NCI-H510A treated with DMSO at 0.1 percent for 48 hours (cell line): ENCODE data around the gene TMPRSS2.
"Not testable (repeated sequence)": the region's sequence is repeated elsewhere in the genome, so short reads cannot be mapped to it uniquely, and the experiment has no call there.

ENCODE experiments used
- DNase-seq: peaks from one replicate; lab custom pipeline; 2025; lab: John Stamatoyannopoulos, UW

Gene TMPRSS2

DNA sequence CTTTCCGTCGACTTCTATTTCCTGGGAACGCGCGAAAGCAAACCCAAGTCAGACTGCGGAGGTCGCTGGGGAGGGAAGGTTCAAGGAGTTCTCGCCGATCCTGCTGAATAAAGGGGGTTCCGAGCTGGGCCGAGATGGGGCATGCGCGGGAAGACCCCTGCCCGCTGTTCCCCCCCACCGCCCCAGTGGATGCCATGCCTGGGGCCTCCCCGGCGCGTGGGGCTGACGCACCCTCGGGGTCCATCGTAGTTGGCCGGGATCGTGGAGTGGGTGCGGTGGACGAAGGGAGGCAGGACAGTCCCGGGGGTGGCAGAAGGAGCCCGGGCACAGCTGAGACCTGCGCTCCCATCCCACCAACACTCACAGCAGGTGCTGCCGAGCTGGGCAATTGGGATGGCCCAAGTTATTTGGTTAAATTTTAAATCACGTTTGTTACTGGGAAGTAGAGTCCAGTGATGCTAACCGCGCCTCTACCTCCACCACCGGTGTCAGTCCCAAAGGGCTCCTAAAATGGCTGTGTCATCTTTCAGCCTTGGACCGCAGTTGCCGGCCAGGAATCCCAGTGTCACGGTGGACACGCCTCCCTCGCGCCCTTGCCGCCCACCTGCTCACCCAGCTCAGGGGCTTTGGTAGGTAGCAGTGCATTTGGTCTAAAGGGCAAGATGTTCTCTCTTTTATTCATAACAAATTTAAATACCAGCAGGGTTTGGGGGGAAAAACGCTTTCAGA lies 81.1 kb downstream of the TMPRSS2 start:
- DNase-seq, result no peak

DNA sequence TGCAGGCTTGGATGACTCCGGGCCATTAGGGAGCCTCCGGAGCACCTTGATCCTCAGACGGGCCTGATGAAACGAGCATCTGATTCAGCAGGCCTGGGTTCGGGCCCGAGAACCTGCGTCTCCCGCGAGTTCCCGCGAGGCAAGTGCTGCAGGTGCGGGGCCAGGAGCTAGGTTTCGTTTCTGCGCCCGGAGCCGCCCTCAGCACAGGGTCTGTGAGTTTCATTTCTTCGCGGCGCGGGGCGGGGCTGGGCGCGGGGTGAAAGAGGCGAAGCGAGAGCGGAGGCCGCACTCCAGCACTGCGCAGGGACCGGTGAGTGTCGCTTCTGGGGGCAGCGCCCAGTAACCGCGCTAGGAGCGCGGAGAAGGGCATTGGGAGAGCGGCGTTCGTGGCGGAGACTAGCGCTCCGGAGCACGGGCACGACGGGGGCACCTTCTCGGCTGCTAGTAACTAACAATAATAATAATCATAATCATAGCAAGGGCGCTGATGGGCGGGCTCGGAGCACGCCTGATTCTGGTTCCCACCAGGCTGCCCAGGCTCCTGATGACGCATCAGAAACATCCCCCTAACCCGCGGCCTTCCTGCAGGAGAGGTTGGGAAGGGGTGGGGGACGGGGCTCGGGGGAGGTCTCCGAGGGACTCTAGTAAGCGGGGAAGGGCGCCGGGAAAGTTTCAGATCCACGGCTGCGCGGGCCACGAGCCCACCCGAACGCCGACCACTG lies 81.8 kb downstream of the TMPRSS2 start, which contains the start of gene MX1:
MX1 (plus strand) TSS at position 286 of the 722 bp plus-strand sequence. CDS start 5,832 bp downstream, outside the sequence.
- DNase-seq, result no peak

DNA sequence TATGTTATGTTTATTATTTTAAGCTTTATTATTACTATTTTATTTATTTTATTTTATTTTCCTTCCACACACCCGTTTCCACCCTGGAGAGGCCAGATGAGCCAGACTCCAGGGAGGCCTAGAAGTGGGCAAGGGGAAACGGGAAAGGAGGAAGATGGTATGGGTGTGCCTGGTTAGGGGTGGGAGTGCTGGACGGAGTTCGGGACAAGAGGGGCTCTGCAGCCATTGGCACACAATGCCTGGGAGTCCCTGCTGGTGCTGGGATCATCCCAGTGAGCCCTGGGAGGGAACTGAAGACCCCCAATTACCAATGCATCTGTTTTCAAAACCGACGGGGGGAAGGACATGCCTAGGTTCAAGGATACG lies 82.4 kb downstream of the TMPRSS2 start:
- DNase-seq, result no peak

DNA sequence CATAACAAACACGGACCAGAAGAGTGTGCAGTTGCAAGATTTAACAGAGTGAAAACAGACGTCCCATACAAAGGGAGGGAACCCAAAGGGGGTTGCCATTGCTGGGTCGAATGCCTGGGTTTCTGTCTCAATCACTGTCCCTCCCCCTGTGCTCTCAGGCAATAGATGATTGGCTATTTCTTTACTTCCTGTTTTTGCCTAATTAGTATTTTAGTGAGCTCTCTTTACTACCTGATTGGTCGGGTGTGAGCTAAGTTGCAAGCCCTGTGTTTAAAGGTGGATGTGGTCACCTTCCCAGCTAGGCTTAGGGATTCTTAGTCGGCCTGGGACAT lies 84.7 kb downstream of the TMPRSS2 start:
- DNase-seq, result not testable (repeated sequence)

DNA sequence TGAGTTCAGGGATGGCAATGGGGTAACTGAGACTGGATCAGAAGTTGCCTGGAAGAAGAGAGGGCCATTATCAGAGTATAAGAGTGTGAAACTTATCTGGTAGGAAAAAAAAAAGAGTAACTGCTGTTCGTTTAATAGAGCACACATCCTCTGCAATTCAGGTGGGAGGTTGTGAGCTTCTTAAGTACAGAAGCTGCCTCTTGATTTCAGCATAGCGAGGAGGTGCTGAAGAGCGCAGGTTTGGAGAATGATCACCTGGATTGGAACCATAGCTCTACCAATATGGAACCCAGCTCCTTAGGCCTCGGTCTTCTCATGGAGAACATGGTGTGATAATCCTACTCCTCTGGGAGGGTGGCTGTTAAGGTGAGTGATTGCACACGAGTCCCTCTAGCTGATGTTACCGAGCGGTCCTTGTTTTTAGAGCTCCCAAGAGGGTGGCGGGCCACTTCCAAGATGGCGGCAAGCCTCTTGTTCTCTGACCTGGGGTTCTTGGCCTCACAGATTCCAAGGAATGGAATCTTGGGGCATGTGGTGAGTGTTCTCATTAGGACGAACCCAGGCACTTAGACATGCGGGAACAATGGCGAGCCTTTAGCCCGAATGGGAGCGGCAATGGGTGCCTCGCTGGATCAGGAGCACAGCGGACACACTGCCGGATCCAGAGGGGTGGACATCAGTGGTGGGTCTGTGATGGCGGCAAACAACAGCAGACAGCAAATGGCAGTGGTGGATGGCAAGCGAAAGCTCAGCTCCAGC lies 85.2 kb downstream of the TMPRSS2 start:
- no peak for DNase-seq

DNA sequence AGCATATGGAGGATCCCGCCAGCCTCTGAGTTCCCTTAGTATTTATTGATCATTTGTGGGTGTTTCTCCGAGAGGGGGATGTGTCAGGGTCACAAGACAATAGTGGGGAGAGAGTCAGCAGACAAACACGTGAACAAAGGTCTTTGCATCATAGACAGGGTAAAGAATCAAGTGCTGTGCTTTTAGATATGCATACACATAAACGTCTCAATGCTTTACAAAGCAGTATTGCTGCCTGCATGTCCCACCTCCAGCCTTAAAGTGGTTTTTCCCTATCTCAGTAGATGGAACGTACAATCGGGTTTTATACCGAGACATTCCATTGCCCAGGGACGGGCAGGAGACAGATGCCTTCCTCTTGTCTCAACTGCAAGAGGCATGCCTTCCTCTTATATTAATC lies 87.0 kb downstream of the TMPRSS2 start:
- DNase-seq, result not testable (repeated sequence)

DNA sequence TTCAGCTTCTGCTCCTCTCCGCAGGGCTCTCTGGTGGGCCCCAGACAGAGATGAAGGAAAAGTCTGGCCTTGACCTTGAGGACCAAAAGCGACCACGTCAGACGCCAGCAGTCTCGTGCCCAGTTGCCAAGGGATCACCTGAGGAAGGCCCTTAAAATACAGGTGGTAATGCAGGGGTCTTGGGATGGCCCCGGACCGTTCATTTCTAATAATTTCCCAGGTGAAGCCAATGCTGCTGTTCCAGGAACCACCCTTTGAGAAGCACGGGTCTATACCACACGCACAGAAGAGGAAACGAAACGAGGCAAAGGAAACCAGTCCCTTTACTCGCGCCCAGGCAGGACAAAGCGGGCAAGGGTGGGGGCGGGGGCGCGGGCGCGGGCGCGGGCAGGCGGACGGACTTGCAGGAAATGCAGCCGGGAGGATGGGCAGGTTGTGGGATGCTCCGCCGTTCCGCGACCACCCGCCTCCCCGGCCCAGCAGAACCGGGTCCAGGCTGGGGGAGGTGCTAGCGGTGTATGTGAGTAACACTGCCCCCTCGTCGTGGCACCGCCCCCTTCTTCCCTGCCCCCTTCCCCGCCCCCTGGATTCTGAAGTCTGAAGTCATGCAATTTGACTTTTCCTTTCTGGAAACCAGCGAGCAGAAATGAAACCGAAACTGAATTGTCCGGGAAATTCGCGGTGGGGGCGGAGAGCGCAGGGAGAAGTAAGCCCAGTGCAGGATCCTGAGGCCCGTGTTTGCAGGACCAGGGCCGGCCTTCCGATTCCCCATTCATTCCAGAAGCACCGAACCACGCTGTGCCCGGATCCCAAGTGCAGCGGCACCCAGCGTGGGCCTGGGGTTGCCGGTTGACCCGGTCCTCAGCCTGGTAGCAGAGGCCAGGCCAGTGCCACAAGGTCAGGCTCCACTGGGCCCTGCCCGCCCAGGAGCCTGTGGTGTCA lies 87.8 kb downstream of the TMPRSS2 start:
- DNase-seq, result peak; percentile 60

DNA sequence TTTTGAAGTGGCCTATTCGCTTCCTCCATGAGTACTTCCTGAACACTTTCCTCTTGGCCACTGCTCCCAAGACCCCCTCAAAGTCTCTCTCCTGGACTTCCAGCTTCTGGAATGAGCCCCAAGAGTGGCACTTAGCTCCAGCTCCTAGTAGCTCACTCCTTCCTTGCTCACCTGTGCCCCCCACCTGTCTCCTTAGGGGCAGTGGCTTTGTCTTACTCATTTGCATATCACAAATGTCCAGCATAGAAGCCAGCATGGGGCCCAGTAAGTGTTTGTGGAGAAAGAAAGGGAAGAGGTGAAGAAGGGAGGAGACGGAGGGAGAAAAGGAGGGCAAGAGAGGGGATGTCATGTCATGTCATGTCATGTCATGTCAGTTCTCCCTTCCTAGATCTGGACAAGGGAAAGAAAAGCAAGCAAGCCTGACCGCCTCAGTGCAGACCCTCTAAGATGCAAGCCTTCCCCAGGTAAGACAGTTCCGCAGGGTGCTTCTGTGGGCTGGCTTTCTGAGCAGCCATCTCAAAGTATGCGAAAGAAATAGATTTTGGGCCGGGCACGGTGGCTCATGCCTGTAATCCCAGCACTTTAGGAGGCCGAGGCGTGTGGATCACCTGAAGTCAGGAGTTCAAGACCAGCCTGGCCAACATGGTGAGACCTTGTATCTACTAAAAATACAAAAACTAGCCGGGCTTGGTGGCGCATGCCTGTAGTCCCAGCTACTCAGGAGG lies 88.8 kb downstream of the TMPRSS2 start:
- DNase-seq, result no peak

DNA sequence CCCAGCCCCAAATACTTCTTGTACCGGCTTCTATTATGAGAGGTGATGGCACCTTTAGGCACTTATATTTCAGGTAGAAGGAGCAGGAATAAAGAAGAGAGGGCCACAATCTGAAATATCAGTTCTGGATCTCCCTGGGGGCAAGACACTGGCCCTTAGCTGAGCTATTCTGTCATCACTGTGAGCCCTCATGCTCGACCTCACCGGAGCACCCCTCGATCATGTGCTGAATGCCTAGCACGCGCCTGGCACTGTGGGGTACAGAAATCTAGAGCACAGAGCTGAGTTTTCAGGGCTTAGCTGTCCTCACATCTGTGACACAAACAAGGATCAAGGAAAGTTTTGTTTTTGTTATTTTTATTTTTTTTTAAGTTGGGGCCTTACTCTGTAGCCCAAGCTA lies 89.6 kb downstream of the TMPRSS2 start:
- no peak for DNase-seq

DNA sequence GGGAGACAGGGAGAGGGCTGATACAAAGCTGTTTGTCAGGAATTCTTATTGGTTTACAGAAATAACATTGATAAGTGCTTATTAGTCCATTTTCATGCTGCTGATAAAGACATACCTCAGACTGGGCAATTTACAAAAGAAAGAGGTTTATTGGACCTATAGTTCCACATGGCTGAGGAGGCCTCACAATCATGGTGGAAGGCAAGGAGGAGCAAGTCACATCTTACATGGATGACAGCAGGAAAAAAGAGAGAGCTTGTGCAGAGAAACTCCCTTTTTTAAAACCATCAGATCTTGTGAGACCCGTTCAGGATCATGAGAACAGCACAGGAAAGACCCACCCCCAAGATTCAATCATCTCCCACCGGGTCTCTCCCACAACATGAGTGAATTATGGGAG lies 90.5 kb downstream of the TMPRSS2 start:
- DNase-seq, result not testable (repeated sequence)
